T-cell (primary cell): Measurements from ENCODE around the gene RIN3. TPM values are rescaled to one million over a fixed set of nuclear protein-coding genes. Genes with fewer than 3 reads are reported as not detected.
A peak's percentile ranks its signal among the peaks of the same experiment; 100 is the strongest.

Experiments used
- ATAC-seq, 4 experiments: fragments of 200-7000 bp in 3 of 4; fragments of 150-1000 bp in 1 of 4; cut with Tn5 transposase; replicated peaks in 1 of 4; 1 replicate in 3 of 4; 2 replicates in 1 of 4; pipeline ENCODE4 v1.10.0; 2021; ENCODE audit warnings: moderate library complexity in 3 of 4, mild to moderate bottlenecking in 2 of 4, moderate number of reproducible peaks in 1 of 4
- CTCF ChIA-PET, 2 donors: fragments of 300-600 bp; sonication (Branson Sonifier 250); formaldehyde crosslinking; loops; one replicate each; lab custom pipeline; 2022; ENCODE audit warnings: antibody characterized with exemption in 2 of 2; lab: Charles Lee
- POLR2A ChIA-PET, 2 donors: fragments of 300-600 bp; sonication (Branson Sonifier 250); formaldehyde crosslinking; loops; one replicate each; lab custom pipeline; 2022; ENCODE audit warnings: antibody characterized with exemption in 2 of 2; lab: Charles Lee
- DNase-seq, 35 experiments: peaks; one replicate each; pipeline versions ENCODE4 v3.0.0 to v3.0.0-alpha.2; 2013 to 2023
- H3K27ac ChIP-seq: one replicate; pipeline ENCODE4 v1.5.1; 2013; ENCODE audit warnings: low read length
- H3K27me3 ChIP-seq, 2 experiments: replicated peaks in 1 of 2; 1 replicate in 1 of 2; 2 replicates in 1 of 2; pipeline versions ENCODE4 v1.6.1 to v1.7.0; 2013; ENCODE audit warnings: low read length in 1 of 2, mixed read lengths in 1 of 2; ENCODE audit not compliant: control insufficient read depth in 2 of 2, insufficient read depth in 2 of 2; ENCODE audit errors: extremely low read depth in 1 of 2
- H3K36me3 ChIP-seq, 2 donors: 1 replicate in 1 of 2; 2 replicates in 1 of 2; pipeline versions ENCODE4 v1.6.1 to v1.7.0; 2013; ENCODE audit warnings: low read length in 1 of 2; ENCODE audit not compliant: control insufficient read depth in 2 of 2, insufficient read depth in 1 of 2; ENCODE audit errors: extremely low read depth in 1 of 2
- H3K4me1 ChIP-seq, 2 experiments: 1 replicate in 1 of 2; 2 replicates in 1 of 2; pipeline versions ENCODE4 v1.6.1 to v1.7.0; 2013; ENCODE audit warnings: low read length in 2 of 2, mixed read lengths in 1 of 2; ENCODE audit not compliant: insufficient read depth in 2 of 2, control insufficient read depth in 1 of 2; ENCODE audit errors: extremely low read depth in 1 of 2
- H3K4me3 ChIP-seq, 2 donors: 1 replicate in 1 of 2; 2 replicates in 1 of 2; pipeline versions ENCODE4 v1.5.1 to v1.7.0; 2013; ENCODE audit warnings: mild to moderate bottlenecking in 2 of 2, low read length in 1 of 2, moderate library complexity in 1 of 2; ENCODE audit not compliant: control insufficient read depth in 1 of 2; ENCODE audit errors: extremely low read depth in 1 of 2
- H3K9me3 ChIP-seq: 2 replicates; pipeline ENCODE4 v1.7.0; 2013
- H3K27ac Mint-ChIP-seq, 2 donors: one replicate each; pipeline ENCODE4 v1.8.0; 2020 to 2021; ENCODE audit warnings: mild to moderate bottlenecking in 2 of 2, mixed read lengths in 2 of 2
- H3K27me3 Mint-ChIP-seq, 2 donors: one replicate each; pipeline ENCODE4 v1.8.0; 2021 to 2022; ENCODE audit warnings: mixed read lengths in 2 of 2
- H3K36me3 Mint-ChIP-seq: one replicate; pipeline ENCODE4 v1.8.0; 2021; ENCODE audit warnings: mixed read lengths
- H3K4me1 Mint-ChIP-seq, 3 donors: one replicate each; pipeline ENCODE4 v1.8.0; 2020 to 2022; ENCODE audit warnings: mixed read lengths in 3 of 3, mild to moderate bottlenecking in 1 of 3
- H3K4me3 Mint-ChIP-seq, 3 donors: one replicate each; pipeline ENCODE4 v1.8.0; 2020 to 2022; ENCODE audit warnings: mild to moderate bottlenecking in 3 of 3, mixed read lengths in 3 of 3, moderate library complexity in 3 of 3
- H3K9me3 Mint-ChIP-seq, 3 donors: one replicate each; pipeline ENCODE4 v1.8.0; 2020 to 2022; ENCODE audit warnings: mixed read lengths in 3 of 3
- WGBS: methylation state at CpG from one replicate; pipeline ENCODE4 v1.1.5; 2013; ENCODE audit warnings: missing lambda C conversion rate; ENCODE audit not compliant: insufficient coverage; 5-methylcytosine and 5-hydroxymethylcytosine counted together
- total RNA-seq, 35 experiments: library from RNA in 6 of 35; stranded (reverse) in 6 of 35; fragments of 120-200 nt in 1 of 35; gene quantifications; one replicate each; pipeline versions ENCODE4 v1.2.1 to v1.2.4 and lab custom pipeline; 2013 to 2026

The RIN3 gene
- total RNA-seq, 5 donors from 2014 or later (not counting 1 experiment from before 2014, with no cell fraction given): 89.9 to 107 (median 97.0) TPM

DNA sequence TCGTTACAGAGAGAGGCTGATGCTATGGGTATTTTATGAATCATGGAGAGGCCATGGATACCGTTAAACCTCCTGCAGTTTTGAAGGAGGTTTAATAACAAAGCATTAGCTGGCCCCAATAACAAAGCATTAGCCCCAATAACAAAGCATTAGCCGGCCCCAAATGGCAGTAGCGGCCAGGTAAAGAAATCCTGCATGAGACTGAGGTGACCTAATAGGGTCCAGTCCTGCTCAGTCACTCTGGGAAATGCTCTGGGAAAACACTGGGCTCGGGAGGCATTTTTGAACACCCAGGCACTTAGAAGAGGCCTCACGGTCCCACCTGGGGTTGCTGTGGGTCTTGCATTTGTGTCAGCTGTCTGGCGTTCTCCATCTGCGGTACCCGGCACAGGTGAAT is 776 bp upstream of the RIN3 start:
- Histone ChIP-seq H3K27me3 (peaks cover 0 to 2% of the 10 kb centered on the region in 2 experiments), H3K27ac (peak overlapping the region; percentile 63), H3K4me3 (peak overlapping the region; percentile 80 to 94), H3K4me1 (peaks cover 24 to 47% of the 10 kb centered on the region in 2 experiments), H3K9me3 (no peaks in the 10 kb centered on the region), H3K36me3 (no peaks in the 10 kb centered on the region)
- DNase-seq (no peak), ATAC-seq (no peak)
- CTCF ChIA-PET: no interaction called here
- no peaks in the 10 kb centered on the region for H3K9me3 Mint-ChIP-seq
- H3K4me3 Mint-ChIP-seq: peak overlapping the region; percentile 59 to 78 (median 68)
- peak overlapping the region; percentile 21 to 66 for H3K27ac Mint-ChIP-seq
- H3K27me3 Mint-ChIP-seq: no peaks in the 10 kb centered on the region
- no peaks in the 10 kb centered on the region for H3K36me3 Mint-ChIP-seq
- H3K4me1 Mint-ChIP-seq: peaks cover 33 to 39% (median 34%) of the 10 kb centered on the region in 3 donors
- 81% methylated on average over 8 of the region's 9 CpGs for WGBS
- POLR2A ChIA-PET: no interaction called here

GRCh38 chr14:92513966-92514843 is 624 bp downstream of the RIN3 start:
- H3K27ac ChIP-seq: peak overlapping the region; percentile 63
- CTCF ChIA-PET: interaction anchor here in 1 of 2 donors (0.6 kb wide), 1 partner anchor 144 kb away, joined by 3 read pairs; no protein-coding TSS in a partner anchor
- POLR2A ChIA-PET: interaction anchor here in 1 of 2 donors (0.6 kb wide), 1 partner anchor 30 kb away, joined by 3 read pairs; no protein-coding TSS in a partner anchor
- H3K9me3 ChIP-seq: no peaks in the 10 kb centered on the region
- peak overlapping the region in 1 of 2 donors; percentile 86 for H3K27ac Mint-ChIP-seq
- H3K36me3 ChIP-seq: no peaks in the 10 kb centered on the region
- H3K4me3 ChIP-seq: peak overlapping the region; percentile 80 to 94
- H3K4me1 ChIP-seq: peaks cover 34 to 61% of the 10 kb centered on the region in 2 experiments
- peaks cover 0 to 2% of the 10 kb centered on the region in 2 experiments for H3K27me3 ChIP-seq
- peaks cover 47 to 51% (median 48%) of the 10 kb centered on the region in 3 donors for H3K4me1 Mint-ChIP-seq
- WGBS: 18% methylated on average over 81 of the region's 81 CpGs
- ATAC-seq (peak; percentile 58 to 68 (median 62)), DNase-seq (peak in 25 of 35 experiments; percentile 20 to 61 (median 37))
- H3K36me3 Mint-ChIP-seq: no peaks in the 10 kb centered on the region
- peak overlapping the region; percentile 74 to 80 (median 78) for H3K4me3 Mint-ChIP-seq
- H3K9me3 Mint-ChIP-seq: no peaks in the 10 kb centered on the region
- H3K27me3 Mint-ChIP-seq: no peaks in the 10 kb centered on the region

- no peaks in the 10 kb centered on the region for H3K36me3 ChIP-seq
- peaks cover 0 to 2% of the 10 kb centered on the region in 2 experiments for H3K27me3 ChIP-seq
- peak overlapping the region; percentile 54 for H3K27ac ChIP-seq
- peak overlapping the region; percentile 15 to 86 for H3K27ac Mint-ChIP-seq
- POLR2A ChIA-PET: interaction anchor here in 1 of 2 donors (0.6 kb wide), 1 partner anchor 29 kb away, joined by 3 read pairs; no protein-coding TSS in a partner anchor
- H3K4me1 ChIP-seq: peaks cover 35 to 69% of the 10 kb centered on the region in 2 experiments
- H3K9me3 Mint-ChIP-seq: no peaks in the 10 kb centered on the region
- CTCF ChIA-PET: no interaction called here
- ATAC-seq: no peak
- H3K4me3 Mint-ChIP-seq: peak overlapping the region; percentile 68 to 78 (median 74)
- peak overlapping the region; percentile 80 to 94 for H3K4me3 ChIP-seq
- H3K36me3 Mint-ChIP-seq: no peaks in the 10 kb centered on the region
- no peaks in the 10 kb centered on the region for H3K9me3 ChIP-seq
- WGBS: 68% methylated on average over 5 of the region's 15 CpGs
- DNase-seq: no peak
- H3K4me1 Mint-ChIP-seq: peaks cover 50 to 55% (median 52%) of the 10 kb centered on the region in 3 donors
- no peaks in the 10 kb centered on the region for H3K27me3 Mint-ChIP-seq
These were observed 1.4 kb downstream of the RIN3 start for GRCh38 chr14:92514844-92515514.

GRCh38 chr14:92515546-92516343 is 2.2 kb downstream of the RIN3 start:
- Mint-ChIP-seq H3K9me3 (peaks cover 0 to under 1% (median 0%) of the 10 kb centered on the region in 3 donors), H3K36me3 (peaks cover under 1% of the 10 kb centered on the region), H3K4me1 (peaks cover 53 to 56% (median 53%) of the 10 kb centered on the region in 3 donors), H3K27ac (peak overlapping the region; percentile 47 to 86), H3K4me3 (peak overlapping the region; percentile 68 to 78 (median 74)), H3K27me3 (no peaks in the 10 kb centered on the region)
- ChIA-PET POLR2A (no interaction called here), CTCF (interaction anchor here in 1 of 2 donors (0.6 kb wide), 1 partner anchor 102 kb away, joined by 3 read pairs; no protein-coding TSS in a partner anchor)
- peak overlapping the region; percentile 54 for H3K27ac ChIP-seq
- H3K36me3 ChIP-seq: no peaks in the 10 kb centered on the region
- ATAC-seq (peak in 1 of 4 experiments; percentile 14), DNase-seq (no peak)
- WGBS: 87% methylated on average over 3 of the region's 5 CpGs
- no peak overlapping the region for H3K4me3 ChIP-seq
- peaks cover 0 to 2% of the 10 kb centered on the region in 2 experiments for H3K27me3 ChIP-seq
- H3K9me3 ChIP-seq: no peaks in the 10 kb centered on the region
- H3K4me1 ChIP-seq: peaks cover 35 to 74% of the 10 kb centered on the region in 2 experiments

DNA sequence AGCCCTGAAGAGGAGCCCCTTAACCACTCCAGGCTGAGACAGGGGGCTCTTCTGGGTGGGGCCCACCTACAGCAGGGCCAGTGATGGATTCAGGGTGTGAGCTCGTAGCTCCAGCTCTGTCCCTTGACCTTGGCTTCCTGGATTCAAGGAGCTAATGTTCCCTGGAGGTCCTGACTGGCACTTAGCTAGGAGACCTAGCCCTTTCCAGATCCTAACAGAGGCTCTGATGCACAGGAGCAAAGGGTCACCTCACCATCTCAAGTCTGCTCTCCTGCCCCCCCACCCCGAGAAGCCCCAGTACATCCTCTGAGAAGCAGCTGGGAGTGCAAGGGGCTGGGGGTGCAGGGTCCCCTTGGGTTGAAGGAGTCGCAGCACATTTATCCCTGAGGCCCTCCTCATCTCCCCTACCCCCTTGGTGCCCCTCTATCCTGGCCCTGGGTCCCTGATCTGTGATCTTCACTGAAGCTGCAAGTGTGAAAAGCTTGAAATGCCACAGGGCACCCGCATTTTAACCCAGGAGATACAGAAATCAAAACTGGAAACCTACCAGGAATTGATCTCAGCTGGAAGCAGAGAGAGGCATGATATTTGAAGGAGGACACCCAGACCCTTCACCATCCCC is 2.9 kb downstream of the RIN3 start:
- POLR2A ChIA-PET: no interaction called here
- DNase-seq (no peak), ATAC-seq (no peak)
- H3K27ac ChIP-seq: peak overlapping the region; percentile 47
- CTCF ChIA-PET: no interaction called here
- H3K9me3 ChIP-seq: no peaks in the 10 kb centered on the region
- peak overlapping the region in 1 of 2 donors; percentile 3 for H3K4me3 ChIP-seq
- Mint-ChIP-seq H3K9me3 (peaks cover 0 to 8% (median 0%) of the 10 kb centered on the region in 3 donors), H3K4me1 (peaks cover 58 to 60% (median 60%) of the 10 kb centered on the region in 3 donors), H3K27me3 (no peaks in the 10 kb centered on the region), H3K36me3 (peaks cover 5% of the 10 kb centered on the region), H3K27ac (peak overlapping the region; percentile 67 to 86), H3K4me3 (peak overlapping the region in 2 of 3 donors; percentile 29 to 41)
- no CpG with 5 or more reads among the region's 4 CpGs for WGBS
- peaks cover 0 to 2% of the 10 kb centered on the region in 2 experiments for H3K27me3 ChIP-seq
- H3K4me1 ChIP-seq: peaks cover 35 to 74% of the 10 kb centered on the region in 2 experiments
- H3K36me3 ChIP-seq: no peaks in the 10 kb centered on the region
